Measurements from ENCODE around the gene WIF1. TPM values are rescaled to one million over a fixed set of nuclear protein-coding genes. Genes with fewer than 3 reads are reported as not detected.

The WIF1 gene, protein sequence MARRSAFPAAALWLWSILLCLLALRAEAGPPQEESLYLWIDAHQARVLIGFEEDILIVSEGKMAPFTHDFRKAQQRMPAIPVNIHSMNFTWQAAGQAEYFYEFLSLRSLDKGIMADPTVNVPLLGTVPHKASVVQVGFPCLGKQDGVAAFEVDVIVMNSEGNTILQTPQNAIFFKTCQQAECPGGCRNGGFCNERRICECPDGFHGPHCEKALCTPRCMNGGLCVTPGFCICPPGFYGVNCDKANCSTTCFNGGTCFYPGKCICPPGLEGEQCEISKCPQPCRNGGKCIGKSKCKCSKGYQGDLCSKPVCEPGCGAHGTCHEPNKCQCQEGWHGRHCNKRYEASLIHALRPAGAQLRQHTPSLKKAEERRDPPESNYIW
- polyA plus RNA-seq, result under 1 TPM; 0.25 to 0.47 TPM

DNA sequence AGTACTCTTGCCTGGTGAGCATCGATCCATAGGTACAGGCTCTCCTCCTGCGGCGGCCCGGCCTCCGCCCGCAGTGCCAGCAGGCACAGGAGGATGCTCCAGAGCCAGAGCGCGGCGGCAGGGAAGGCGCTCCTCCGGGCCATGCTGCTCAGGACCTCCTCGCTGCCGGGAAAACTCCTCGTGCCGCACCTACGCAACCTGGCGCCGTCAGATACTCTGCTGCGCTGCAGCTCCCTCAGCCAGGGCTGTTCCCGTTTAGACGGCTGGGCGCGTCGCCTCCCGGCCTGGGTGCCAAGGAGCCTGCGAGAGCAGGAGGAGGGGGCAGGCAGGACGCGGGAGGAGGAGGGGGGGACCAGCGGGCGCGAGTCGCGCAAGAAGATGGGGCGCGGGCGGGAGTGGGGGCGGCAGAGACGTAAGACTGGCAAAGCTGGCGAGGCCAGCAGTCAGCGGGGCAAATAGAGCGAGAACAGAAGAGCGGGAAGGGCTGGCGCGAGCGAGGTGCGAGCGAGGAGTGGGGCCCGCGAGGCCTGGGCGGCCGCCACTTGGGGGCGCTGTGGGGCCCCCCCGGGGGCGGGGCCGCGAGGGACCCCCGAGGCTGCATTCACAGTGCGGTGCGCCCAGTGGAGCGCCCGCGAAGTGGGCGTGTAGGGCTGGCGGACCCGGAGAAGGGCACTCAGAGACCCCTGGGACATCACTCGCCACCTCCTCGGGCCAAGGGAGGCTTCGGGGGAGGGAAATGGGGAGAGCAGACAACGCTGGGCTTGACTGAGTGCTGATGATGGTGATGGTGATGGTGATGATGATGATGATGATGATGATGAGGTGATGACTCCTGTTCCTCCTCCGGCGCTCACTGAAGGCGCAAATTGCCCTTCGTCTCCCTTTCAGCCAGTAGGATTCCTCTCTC lies at the start of gene WIF1:
Gene WIF1, minus strand, starts transcription at position 257 of the 907 bp plus-strand sequence. Its CDS starts 114 bp downstream, at position 143.
- 8 to 10% methylated on average over 65 to 73 of the region's 73 CpGs for WGBS, 2 donors
- Histone ChIP-seq H3K9me3 (ENCODE audit: control insufficient read depth in 2 of 2, insufficient read depth in 1 of 2, low read depth in 1 of 2, low read length in 1 of 2) (no peaks in the 10 kb centered on the region), H3K27me3 (ENCODE audit: control insufficient read depth in 1 of 2, insufficient read depth in 2 of 2, low read length in 2 of 2) (peaks cover 0 to 12% of the 10 kb centered on the region in 2 donors)

DNA sequence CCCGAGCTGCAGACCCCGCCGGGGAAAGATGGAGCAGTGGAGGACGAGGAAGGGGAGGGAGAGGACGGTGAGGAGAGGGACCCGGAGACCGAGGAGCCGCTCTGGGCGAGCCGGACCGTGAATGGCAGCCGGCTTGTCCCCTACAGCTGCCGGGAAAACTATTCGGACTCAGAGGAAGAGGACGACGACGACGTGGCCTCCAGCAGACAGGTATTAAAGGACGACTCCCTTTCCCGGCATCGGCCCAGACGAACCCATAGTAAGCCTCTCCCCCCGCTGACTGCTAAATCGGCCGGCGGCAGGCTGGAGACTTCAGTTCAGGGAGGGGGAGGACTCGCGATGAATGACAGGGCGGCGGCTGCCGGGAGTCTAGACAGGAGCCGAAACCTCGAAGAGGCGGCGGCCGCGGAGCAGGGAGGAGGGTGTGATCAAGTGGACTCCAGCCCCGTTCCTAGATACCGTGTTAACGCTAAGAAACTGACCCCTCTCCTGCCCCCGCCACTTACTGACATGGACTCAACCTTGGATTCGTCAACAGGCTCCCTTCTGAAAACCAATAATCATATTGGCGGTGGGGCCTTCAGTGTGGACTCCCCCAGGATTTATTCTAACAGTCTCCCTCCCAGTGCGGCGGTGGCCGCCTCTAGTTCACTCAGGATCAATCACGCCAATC lies 49.2 kb upstream of the WIF1 start:
- Histone ChIP-seq H3K4me1 (ENCODE audit: control insufficient read depth in 2 of 2, insufficient read depth in 2 of 2, low read length in 1 of 2) (no peaks in the 10 kb centered on the region), H3K36me3 (ENCODE audit: control insufficient read depth in 2 of 2, insufficient read depth in 2 of 2, low read length in 1 of 2) (no peaks in the 10 kb centered on the region), H3K27me3 (ENCODE audit: control insufficient read depth in 1 of 2, insufficient read depth in 2 of 2, low read length in 2 of 2) (no peaks in the 10 kb centered on the region), H3K4me3 (ENCODE audit: low read depth in 1 of 2, low read length in 2 of 2) (peak overlapping the region; percentile 81 to 97), H3K27ac (ENCODE audit: low read depth in 2 of 2, low read length in 1 of 2) (peak overlapping the region; percentile 95 to 99), H3K9me3 (ENCODE audit: control insufficient read depth in 2 of 2, insufficient read depth in 1 of 2, low read depth in 1 of 2, low read length in 1 of 2) (no peaks in the 10 kb centered on the region)
- WGBS, 2 donors, result 0 to 1% methylated on average over 47 of the region's 47 CpGs

More for the DNA sequence above, at the start of gene WIF1:
- Histone ChIP-seq H3K27ac (ENCODE audit: low read depth in 2 of 2, low read length in 1 of 2) (no peak within 1 kb of the TSS), H3K36me3 (ENCODE audit: control insufficient read depth in 2 of 2, insufficient read depth in 2 of 2, low read length in 1 of 2) (no peaks in the 10 kb centered on the region), H3K4me3 (ENCODE audit: low read depth in 1 of 2, low read length in 2 of 2) (peak within 1 kb of the TSS in 1 of 2 donors; percentile 18), H3K4me1 (ENCODE audit: control insufficient read depth in 2 of 2, insufficient read depth in 2 of 2, low read length in 1 of 2) (no peaks in the 10 kb centered on the region)

DNA sequence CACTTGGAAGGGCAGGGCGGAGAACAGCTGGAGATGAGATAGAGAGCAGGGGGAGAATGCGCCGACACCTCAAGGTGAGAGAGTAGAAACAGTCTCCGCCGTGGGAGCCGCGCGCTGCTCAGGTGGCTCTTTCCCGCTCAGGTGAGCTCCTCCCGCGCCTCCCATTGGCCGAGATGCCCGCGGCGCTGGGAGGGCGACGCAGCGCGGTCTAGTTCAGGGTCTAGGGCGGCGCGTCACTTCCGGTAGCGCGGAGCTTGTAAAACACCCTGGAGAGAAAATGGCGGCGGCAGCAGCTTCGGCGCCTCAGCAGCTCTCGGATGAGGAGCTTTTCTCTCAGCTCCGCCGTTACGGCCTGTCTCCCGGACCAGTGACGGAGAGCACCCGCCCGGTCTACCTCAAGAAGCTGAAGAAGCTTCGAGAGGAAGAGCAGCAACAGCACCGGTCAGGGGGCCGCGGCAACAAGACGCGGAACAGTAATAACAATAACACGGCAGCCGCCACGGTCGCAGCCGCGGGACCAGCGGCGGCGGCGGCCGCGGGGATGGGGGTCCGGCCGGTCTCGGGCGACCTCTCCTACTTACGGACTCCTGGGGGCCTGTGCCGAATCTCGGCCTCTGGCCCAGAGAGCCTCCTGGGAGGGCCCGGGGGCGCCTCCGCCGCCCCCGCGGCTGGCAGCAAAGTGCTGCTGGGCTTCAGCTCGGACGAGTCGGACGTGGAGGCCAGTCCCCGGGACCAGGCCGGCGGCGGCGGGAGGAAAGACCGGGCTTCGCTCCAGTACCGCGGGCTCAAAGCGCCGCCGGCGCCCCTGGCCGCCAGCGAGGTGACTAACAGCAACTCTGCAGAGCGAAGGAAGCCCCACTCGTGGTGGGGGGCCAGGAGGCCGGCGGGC lies 48.5 kb upstream of the WIF1 start, which contains the start of gene LEMD3:
Gene LEMD3, plus strand, starts transcription at position 264 of the 889 bp plus-strand sequence. Its CDS starts 14 bp downstream, at position 278.
- peak within 1 kb of the TSS; percentile 95 to 99 for H3K27ac ChIP-seq (ENCODE audit: low read depth in 2 of 2, low read length in 1 of 2)
- H3K27me3 ChIP-seq (ENCODE audit: control insufficient read depth in 1 of 2, insufficient read depth in 2 of 2, low read length in 2 of 2), result no peaks in the 10 kb centered on the region
- H3K9me3 ChIP-seq (ENCODE audit: control insufficient read depth in 2 of 2, insufficient read depth in 1 of 2, low read depth in 1 of 2, low read length in 1 of 2), result no peaks in the 10 kb centered on the region
- no peaks in the 10 kb centered on the region for H3K36me3 ChIP-seq (ENCODE audit: control insufficient read depth in 2 of 2, insufficient read depth in 2 of 2, low read length in 1 of 2)
- no peaks in the 10 kb centered on the region for H3K4me1 ChIP-seq (ENCODE audit: control insufficient read depth in 2 of 2, insufficient read depth in 2 of 2, low read length in 1 of 2)
- WGBS, 2 donors, result 0 to 1% methylated on average over 87 to 91 of the region's 91 CpGs
- peak within 1 kb of the TSS; percentile 81 to 97 for H3K4me3 ChIP-seq (ENCODE audit: low read depth in 1 of 2, low read length in 2 of 2)

DNA sequence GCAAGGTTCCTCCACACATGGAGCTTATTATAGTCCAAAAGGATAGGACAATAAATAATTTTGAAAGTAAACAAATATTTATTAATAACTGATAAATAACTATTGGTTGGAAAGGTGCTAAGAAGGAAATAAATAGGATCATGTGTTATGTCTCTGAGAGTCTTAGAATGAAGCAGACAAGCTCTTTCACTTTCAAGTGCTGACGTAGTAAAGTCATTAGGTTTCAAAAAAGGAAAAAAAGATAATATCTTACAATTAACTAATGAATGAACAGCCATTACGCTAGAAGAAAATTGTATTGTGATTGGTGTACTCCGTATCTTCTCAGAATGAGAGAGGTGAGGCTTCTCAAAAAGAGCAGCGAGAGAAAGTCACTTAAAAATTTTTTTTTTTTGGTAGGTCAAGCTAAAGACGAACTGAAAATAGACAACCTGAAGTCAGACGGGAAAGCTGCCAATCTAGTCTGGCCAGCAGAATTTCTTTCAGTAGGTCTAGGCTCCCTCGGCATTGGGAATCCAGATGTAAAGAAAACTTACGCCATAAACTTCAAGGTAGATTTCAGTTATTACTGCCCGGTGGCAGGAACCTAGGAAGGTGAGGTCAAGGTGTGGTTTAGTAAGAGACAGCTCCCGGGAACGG lies 47.7 kb upstream of the WIF1 start:
- H3K36me3 ChIP-seq (ENCODE audit: control insufficient read depth in 2 of 2, insufficient read depth in 2 of 2, low read length in 1 of 2), result no peaks in the 10 kb centered on the region
- H3K27ac ChIP-seq (ENCODE audit: low read depth in 2 of 2, low read length in 1 of 2), result peak overlapping the region; percentile 95 to 99
- H3K27me3 ChIP-seq (ENCODE audit: control insufficient read depth in 1 of 2, insufficient read depth in 2 of 2, low read length in 2 of 2), result no peaks in the 10 kb centered on the region
- 9 to 13% methylated on average over 11 of the region's 11 CpGs for WGBS, 2 donors
- H3K4me3 ChIP-seq (ENCODE audit: low read depth in 1 of 2, low read length in 2 of 2), result peak overlapping the region; percentile 81 to 97
- H3K9me3 ChIP-seq (ENCODE audit: control insufficient read depth in 2 of 2, insufficient read depth in 1 of 2, low read depth in 1 of 2, low read length in 1 of 2), result no peaks in the 10 kb centered on the region
- no peaks in the 10 kb centered on the region for H3K4me1 ChIP-seq (ENCODE audit: control insufficient read depth in 2 of 2, insufficient read depth in 2 of 2, low read length in 1 of 2)

DNA sequence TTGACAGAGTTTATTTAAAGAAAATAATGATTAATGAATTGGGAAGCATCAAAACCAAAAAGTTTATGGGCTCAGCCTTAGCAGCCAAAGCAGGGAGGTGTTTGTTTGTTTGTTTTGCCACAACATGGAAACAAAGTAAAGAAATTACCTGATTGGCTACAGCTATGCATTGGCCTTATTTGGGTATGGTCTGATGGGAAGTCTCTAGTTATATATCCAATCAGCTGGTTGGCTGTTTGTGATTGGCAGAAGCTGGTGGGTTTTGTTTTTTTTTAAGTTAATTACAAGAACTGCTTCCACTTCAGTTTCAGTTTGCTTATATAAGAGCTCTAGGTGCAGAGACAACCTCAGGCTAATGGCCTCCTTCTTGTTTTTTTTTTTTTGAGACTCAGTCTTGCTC lies 43.7 kb upstream of the WIF1 start:
- H3K27ac ChIP-seq (ENCODE audit: low read depth in 2 of 2, low read length in 1 of 2), result no peak overlapping the region
- no peaks in the 10 kb centered on the region for H3K27me3 ChIP-seq (ENCODE audit: control insufficient read depth in 1 of 2, insufficient read depth in 2 of 2, low read length in 2 of 2)
- no peak overlapping the region for H3K4me3 ChIP-seq (ENCODE audit: low read depth in 1 of 2, low read length in 2 of 2)
- H3K36me3 ChIP-seq (ENCODE audit: control insufficient read depth in 2 of 2, insufficient read depth in 2 of 2, low read length in 1 of 2), result no peaks in the 10 kb centered on the region
- H3K4me1 ChIP-seq (ENCODE audit: control insufficient read depth in 2 of 2, insufficient read depth in 2 of 2, low read length in 1 of 2), result no peaks in the 10 kb centered on the region
- H3K9me3 ChIP-seq (ENCODE audit: control insufficient read depth in 2 of 2, insufficient read depth in 1 of 2, low read depth in 1 of 2, low read length in 1 of 2), result no peaks in the 10 kb centered on the region

DNA sequence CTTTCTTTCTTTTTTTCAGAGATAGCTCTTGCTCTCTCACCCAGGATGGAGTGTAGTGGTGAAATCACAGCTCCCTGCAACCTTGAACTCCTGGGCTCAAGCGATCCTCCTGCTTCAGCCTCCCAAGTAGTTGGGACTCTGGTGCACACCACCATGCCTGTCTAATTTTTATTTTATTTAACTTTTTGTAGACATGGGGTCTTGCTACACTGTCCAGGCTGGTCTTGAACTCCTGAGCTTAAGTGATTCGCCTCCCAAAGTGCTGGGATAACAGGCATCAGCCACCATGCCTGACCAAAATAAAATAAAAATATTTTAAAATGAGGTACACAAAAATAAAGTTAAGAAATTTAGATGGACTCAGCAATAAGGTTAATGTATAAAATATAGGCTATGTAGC lies 43.1 kb upstream of the WIF1 start:
- Histone ChIP-seq H3K9me3 (ENCODE audit: control insufficient read depth in 2 of 2, insufficient read depth in 1 of 2, low read depth in 1 of 2, low read length in 1 of 2) (no peaks in the 10 kb centered on the region), H3K27ac (ENCODE audit: low read depth in 2 of 2, low read length in 1 of 2) (no peak overlapping the region), H3K27me3 (ENCODE audit: control insufficient read depth in 1 of 2, insufficient read depth in 2 of 2, low read length in 2 of 2) (no peaks in the 10 kb centered on the region), H3K4me3 (ENCODE audit: low read depth in 1 of 2, low read length in 2 of 2) (no peak overlapping the region), H3K36me3 (ENCODE audit: control insufficient read depth in 2 of 2, insufficient read depth in 2 of 2, low read length in 1 of 2) (no peaks in the 10 kb centered on the region), H3K4me1 (ENCODE audit: control insufficient read depth in 2 of 2, insufficient read depth in 2 of 2, low read length in 1 of 2) (no peaks in the 10 kb centered on the region)
- 93 to 98% methylated on average over 2 of the region's 2 CpGs for whole genome bisulfite sequencing, 2 donors

DNA sequence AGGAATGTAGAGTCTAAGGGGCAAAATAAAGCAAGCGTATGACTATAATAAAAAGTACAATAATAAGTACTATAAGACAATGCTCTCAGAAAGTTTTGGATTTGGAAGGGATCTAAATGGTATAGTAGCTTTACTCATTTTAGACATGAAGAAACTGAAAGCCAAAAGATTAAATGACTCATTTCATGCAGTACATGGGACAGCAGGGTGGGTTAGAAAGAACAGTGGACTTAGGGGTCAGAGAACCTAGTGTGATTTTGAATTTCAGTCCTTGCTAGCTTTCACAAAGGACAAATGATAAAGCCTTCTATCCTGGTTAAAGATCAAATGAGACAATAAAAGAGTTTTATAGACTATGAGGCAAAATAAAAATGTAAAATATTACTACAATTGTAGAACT lies 41.5 kb upstream of the WIF1 start:
- no peaks in the 10 kb centered on the region for H3K36me3 ChIP-seq (ENCODE audit: control insufficient read depth in 2 of 2, insufficient read depth in 2 of 2, low read length in 1 of 2)
- peaks cover 0 to 3% of the 10 kb centered on the region in 2 donors for H3K27me3 ChIP-seq (ENCODE audit: control insufficient read depth in 1 of 2, insufficient read depth in 2 of 2, low read length in 2 of 2)

DNA sequence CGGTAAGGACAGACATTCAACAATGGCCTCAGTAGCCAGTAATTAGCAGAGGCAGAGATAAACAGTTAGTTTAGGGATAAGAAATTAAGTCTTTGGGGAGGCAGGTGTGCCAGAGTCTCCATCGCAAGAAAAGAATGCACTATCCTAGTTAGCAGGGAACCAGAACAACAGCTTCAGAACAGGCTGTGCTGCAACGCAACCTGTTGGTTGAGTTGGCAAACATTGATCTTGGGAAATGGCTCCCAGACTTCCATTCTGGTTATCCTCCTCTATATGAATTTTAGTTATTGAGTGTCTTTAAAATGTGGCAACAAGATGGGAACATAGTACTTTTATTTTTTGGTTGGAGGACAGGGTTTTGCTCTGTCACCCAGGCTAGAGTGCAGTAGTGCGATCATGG lies 36.0 kb upstream of the WIF1 start:
- 82 to 89% methylated on average over 4 of the region's 4 CpGs for WGBS, 2 donors
- H3K4me1 ChIP-seq (ENCODE audit: control insufficient read depth in 2 of 2, insufficient read depth in 2 of 2, low read length in 1 of 2), result no peaks in the 10 kb centered on the region
- peaks cover 2 to 3% of the 10 kb centered on the region in 2 donors for H3K27me3 ChIP-seq (ENCODE audit: control insufficient read depth in 1 of 2, insufficient read depth in 2 of 2, low read length in 2 of 2)
- no peaks in the 10 kb centered on the region for H3K36me3 ChIP-seq (ENCODE audit: control insufficient read depth in 2 of 2, insufficient read depth in 2 of 2, low read length in 1 of 2)
- H3K4me3 ChIP-seq (ENCODE audit: low read depth in 1 of 2, low read length in 2 of 2), result no peak overlapping the region
- no peak overlapping the region for H3K27ac ChIP-seq (ENCODE audit: low read depth in 2 of 2, low read length in 1 of 2)
- no peaks in the 10 kb centered on the region for H3K9me3 ChIP-seq (ENCODE audit: control insufficient read depth in 2 of 2, insufficient read depth in 1 of 2, low read depth in 1 of 2, low read length in 1 of 2)

More for the DNA sequence above, 41.5 kb upstream of the WIF1 start:
- WGBS, 2 donors, result 90 to 100% methylated on average over 1 of the region's 1 CpG
- Histone ChIP-seq H3K4me1 (ENCODE audit: control insufficient read depth in 2 of 2, insufficient read depth in 2 of 2, low read length in 1 of 2) (no peaks in the 10 kb centered on the region), H3K27ac (ENCODE audit: low read depth in 2 of 2, low read length in 1 of 2) (no peak overlapping the region), H3K9me3 (ENCODE audit: control insufficient read depth in 2 of 2, insufficient read depth in 1 of 2, low read depth in 1 of 2, low read length in 1 of 2) (no peaks in the 10 kb centered on the region), H3K4me3 (ENCODE audit: low read depth in 1 of 2, low read length in 2 of 2) (no peak overlapping the region)

Measured in esophagus (tissue), 2 donors.